Activated CD8-positive, alpha-beta T cell treated with anti-CD3 and anti-CD28 coated beads for 36 hours (primary cell): ENCODE measurements around the gene PLCG1. TPM values are rescaled to one million over a fixed set of nuclear protein-coding genes. Genes with fewer than 3 reads are reported as not detected.

Experiments
- ATAC-seq: fragments of 200-7000 bp; cut with Tn5 transposase; one replicate; pipeline ENCODE4 v1.10.0; 2021; ENCODE audit warnings: mild to moderate bottlenecking, moderate library complexity
- CTCF ChIA-PET: fragments of 350-600 bp; sonication (Branson Sonifier 250); formaldehyde crosslinking; loops from one replicate; lab custom pipeline; 2021; ENCODE audit warnings: antibody characterized with exemption; lab: Charles Lee
- POLR2A ChIA-PET: fragments of 350-600 bp; sonication (Branson Sonifier 250); formaldehyde crosslinking; loops from one replicate; lab custom pipeline; 2021; ENCODE audit warnings: antibody characterized with exemption; lab: Charles Lee
- DNase-seq: peaks from one replicate; pipeline ENCODE4 v3.0.0-alpha.2; 2020
- H3K27ac Mint-ChIP-seq: one replicate; pipeline ENCODE4 v1.8.0; 2021; ENCODE audit warnings: mild to moderate bottlenecking, mixed read lengths
- H3K27me3 Mint-ChIP-seq: one replicate; pipeline ENCODE4 v1.8.0; 2021; ENCODE audit warnings: mixed read lengths
- H3K36me3 Mint-ChIP-seq: one replicate; pipeline ENCODE4 v1.8.0; 2021; ENCODE audit warnings: low read depth, mixed read lengths
- H3K4me1 Mint-ChIP-seq: one replicate; pipeline ENCODE4 v1.8.0; 2021; ENCODE audit warnings: low read depth, mixed read lengths
- H3K4me3 Mint-ChIP-seq: one replicate; pipeline ENCODE4 v1.8.0; 2021; ENCODE audit warnings: mild to moderate bottlenecking, moderate library complexity, mixed read lengths
- H3K9me3 Mint-ChIP-seq: one replicate; pipeline ENCODE4 v1.8.0; 2021; ENCODE audit warnings: mixed read lengths
- intact Hi-C: fragments of 100-400 bp; cut with micrococcal nuclease; formaldehyde crosslinking; loops from one replicate; pipeline ENCODE4 v1.10.0; 2022
- total RNA-seq, 2 experiments: library from RNA; stranded (reverse); gene quantifications; one replicate each; pipeline ENCODE4 v1.2.3, GENCODE V29; 2021
- TF ChIP-seq, protein P1 (sequence below): fragments of 200-600 bp; IDR thresholded peaks from one replicate; pipeline ENCODE4 v1.8.0; 2022; ENCODE audit warnings: antibody characterized with exemption, mild to moderate bottlenecking

The PLCG1 gene
- total RNA-seq, 2 experiments from 2014 or later: 259 to 260 TPM

DNA sequence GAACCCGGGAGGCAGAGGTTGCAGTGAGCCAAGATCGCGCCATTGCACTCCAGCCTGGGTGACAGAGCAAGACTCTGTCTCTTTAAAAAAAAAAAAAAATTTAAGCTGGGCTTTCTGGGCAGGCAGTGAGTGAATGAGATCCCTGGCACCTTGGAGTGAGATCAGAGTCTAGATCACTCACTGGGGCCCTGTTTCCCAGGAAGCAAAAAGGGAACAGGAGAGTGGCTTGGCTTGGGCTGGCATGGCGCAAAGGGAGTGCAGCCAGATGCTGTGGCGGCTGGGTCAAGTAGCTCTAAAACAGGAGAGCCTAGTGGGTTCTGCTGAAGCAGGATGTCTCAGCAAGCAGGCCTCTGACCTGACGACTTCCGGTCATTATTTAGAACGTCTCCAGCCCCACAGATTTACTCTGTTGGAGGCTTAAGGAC is 10.4 kb downstream of the PLCG1 start:
- ChIA-PET CTCF (interaction anchor here (1.1 to 14.5 kb wide), 5 partner anchors 9 to 192 kb away, joined by 3 to 209 read pairs (median 5); no protein-coding TSS in a partner anchor), POLR2A (interaction anchor here (0.5 to 15.4 kb wide), 4 partner anchors 9 to 25 kb away, joined by 3 to 361 read pairs (median 4); no protein-coding TSS in a partner anchor)
- ATAC-seq: no peak
- peaks cover 70% of the 10 kb centered on the region for H3K36me3 Mint-ChIP-seq
- no peaks in the 10 kb centered on the region for H3K27me3 Mint-ChIP-seq
- peaks cover 96% of the 10 kb centered on the region for H3K4me1 Mint-ChIP-seq
- peak overlapping the region; percentile 85 for H3K27ac Mint-ChIP-seq
- TF ChIP-seq, protein P1, sequence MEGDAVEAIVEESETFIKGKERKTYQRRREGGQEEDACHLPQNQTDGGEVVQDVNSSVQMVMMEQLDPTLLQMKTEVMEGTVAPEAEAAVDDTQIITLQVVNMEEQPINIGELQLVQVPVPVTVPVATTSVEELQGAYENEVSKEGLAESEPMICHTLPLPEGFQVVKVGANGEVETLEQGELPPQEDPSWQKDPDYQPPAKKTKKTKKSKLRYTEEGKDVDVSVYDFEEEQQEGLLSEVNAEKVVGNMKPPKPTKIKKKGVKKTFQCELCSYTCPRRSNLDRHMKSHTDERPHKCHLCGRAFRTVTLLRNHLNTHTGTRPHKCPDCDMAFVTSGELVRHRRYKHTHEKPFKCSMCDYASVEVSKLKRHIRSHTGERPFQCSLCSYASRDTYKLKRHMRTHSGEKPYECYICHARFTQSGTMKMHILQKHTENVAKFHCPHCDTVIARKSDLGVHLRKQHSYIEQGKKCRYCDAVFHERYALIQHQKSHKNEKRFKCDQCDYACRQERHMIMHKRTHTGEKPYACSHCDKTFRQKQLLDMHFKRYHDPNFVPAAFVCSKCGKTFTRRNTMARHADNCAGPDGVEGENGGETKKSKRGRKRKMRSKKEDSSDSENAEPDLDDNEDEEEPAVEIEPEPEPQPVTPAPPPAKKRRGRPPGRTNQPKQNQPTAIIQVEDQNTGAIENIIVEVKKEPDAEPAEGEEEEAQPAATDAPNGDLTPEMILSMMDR: no peak
- intact Hi-C loops: no loop called here
- H3K9me3 Mint-ChIP-seq: no peaks in the 10 kb centered on the region
- DNase-seq: no peak
- no peak overlapping the region for H3K4me3 Mint-ChIP-seq

DNA sequence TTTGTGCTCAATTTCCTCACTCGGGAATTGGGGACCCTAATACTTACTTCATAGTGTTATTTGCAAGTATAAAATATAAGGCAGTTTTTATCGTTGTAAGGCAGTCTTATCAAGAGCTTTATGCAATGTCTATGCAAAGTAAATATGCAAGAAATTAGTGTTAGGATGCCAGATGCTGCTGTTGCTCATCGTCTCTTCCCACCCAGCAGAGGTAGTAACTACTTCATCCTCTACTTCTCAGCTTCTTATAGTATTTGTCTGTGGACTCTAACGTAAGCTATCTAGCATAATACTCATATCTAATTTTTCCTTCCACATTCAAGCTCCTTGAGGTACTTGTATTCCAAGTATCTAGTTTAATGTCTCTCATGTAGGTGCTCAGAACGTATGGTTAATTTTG is 11.6 kb downstream of the PLCG1 start:
- TF ChIP-seq, protein P1: no peak
- peaks cover 74% of the 10 kb centered on the region for H3K36me3 Mint-ChIP-seq
- peaks cover 94% of the 10 kb centered on the region for H3K4me1 Mint-ChIP-seq
- intact Hi-C loops: no loop called here
- ATAC-seq (no peak), DNase-seq (no peak)
- ChIA-PET CTCF (interaction anchor here (0.8 to 1.3 kb wide), 3 partner anchors 8 to 158 kb away, joined by 3 to 4 read pairs (median 4); no protein-coding TSS in a partner anchor), POLR2A (interaction anchor here (0.6 to 17.5 kb wide), 3 partner anchors 8 to 18 kb away, joined by 3 to 361 read pairs (median 6); partner anchors contain the start of gene PLCG1)
- no peak overlapping the region for H3K4me3 Mint-ChIP-seq
- H3K27ac Mint-ChIP-seq: peak overlapping the region; percentile 98
- H3K9me3 Mint-ChIP-seq: no peaks in the 10 kb centered on the region
- no peaks in the 10 kb centered on the region for H3K27me3 Mint-ChIP-seq

DNA sequence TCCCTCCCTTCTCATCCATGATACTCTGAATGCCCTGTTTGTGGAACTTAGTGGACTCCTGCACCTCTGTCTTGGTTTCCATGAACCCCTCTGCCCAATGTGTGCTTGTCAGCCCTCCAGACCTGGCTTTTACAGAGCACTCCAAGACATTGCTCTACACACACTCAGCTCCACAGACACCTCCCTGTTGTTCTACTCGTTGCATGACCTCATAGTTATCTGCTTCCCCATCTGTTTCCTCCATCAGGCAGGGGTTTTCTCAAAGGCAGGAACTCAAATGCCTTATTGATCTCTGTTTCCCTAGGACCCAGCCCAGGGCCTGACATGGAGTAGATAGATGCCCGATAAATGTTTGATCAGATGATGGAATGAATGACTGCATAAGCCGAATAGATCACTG is 13.3 kb downstream of the PLCG1 start:
- Mint-ChIP-seq H3K36me3 (peaks cover 72% of the 10 kb centered on the region), H3K4me1 (peaks cover 94% of the 10 kb centered on the region), H3K9me3 (no peaks in the 10 kb centered on the region), H3K27ac (peak overlapping the region; percentile 98), H3K27me3 (no peaks in the 10 kb centered on the region), H3K4me3 (no peak overlapping the region)
- TF ChIP-seq, protein P1: no peak
- DNase-seq (no peak), ATAC-seq (peak; percentile 34)
- POLR2A ChIA-PET: interaction anchor here (1.2 to 17.5 kb wide), 2 partner anchors 10 to 17 kb away, joined by 3 to 361 read pairs; partner anchors contain the start of gene PLCG1
- intact Hi-C loops: no loop called here
- CTCF ChIA-PET: interaction anchor here (0.9 to 3.6 kb wide), 4 partner anchors 9 to 32 kb away, joined by 3 to 12 read pairs (median 3); no protein-coding TSS in a partner anchor

DNA sequence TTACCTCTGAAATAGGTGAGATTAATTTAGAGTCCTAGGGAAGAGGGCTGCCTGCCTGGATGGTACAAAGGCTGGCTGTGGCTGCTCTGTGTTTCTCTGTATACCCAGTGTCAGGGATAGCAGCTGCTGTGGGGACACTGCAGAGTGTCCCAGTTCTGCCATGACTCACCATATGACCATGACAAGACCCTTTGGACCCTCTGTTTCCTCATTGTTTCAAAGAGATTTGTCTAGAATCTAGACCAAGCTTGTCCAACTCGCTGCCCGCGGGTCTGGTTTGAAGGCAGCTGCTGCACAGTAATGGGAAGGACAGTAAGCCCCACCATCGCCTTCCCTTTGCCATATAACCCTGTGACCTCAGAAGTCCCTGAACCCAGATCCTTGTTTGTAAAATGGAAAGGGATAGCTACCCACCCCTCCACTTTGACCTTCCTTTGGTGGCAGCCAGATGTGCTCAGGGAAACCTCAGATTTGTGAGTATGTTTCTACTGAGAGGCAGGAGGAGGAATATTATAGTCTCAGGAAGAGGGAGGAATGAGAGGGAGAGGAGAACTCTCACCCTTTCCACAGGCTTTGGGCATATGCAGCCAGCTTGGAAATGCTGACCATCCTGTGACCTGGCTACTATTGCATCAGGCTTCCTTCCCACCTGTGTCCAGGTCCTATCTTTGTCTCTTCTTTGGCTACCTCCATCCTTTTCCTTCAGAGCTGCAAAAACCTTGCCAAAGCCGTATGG is 14.0 kb downstream of the PLCG1 start:
- Mint-ChIP-seq H3K27me3 (no peaks in the 10 kb centered on the region), H3K9me3 (no peaks in the 10 kb centered on the region), H3K27ac (peak overlapping the region; percentile 98), H3K4me1 (peaks cover 94% of the 10 kb centered on the region), H3K36me3 (peaks cover 71% of the 10 kb centered on the region), H3K4me3 (no peak overlapping the region)
- ChIA-PET POLR2A (interaction anchor here (1.2 to 17.5 kb wide), 2 partner anchors 11 to 16 kb away, joined by 3 to 361 read pairs; partner anchors contain the start of gene PLCG1), CTCF (interaction anchor here (1.3 to 3.6 kb wide), 4 partner anchors 7 to 32 kb away, joined by 3 to 17 read pairs (median 10); no protein-coding TSS in a partner anchor)
- TF ChIP-seq, protein P1: no peak
- no peak for ATAC-seq
- intact Hi-C loops: no loop called here
- no peak for DNase-seq
